ENCODE data around the gene CCDC7.

DNA sequence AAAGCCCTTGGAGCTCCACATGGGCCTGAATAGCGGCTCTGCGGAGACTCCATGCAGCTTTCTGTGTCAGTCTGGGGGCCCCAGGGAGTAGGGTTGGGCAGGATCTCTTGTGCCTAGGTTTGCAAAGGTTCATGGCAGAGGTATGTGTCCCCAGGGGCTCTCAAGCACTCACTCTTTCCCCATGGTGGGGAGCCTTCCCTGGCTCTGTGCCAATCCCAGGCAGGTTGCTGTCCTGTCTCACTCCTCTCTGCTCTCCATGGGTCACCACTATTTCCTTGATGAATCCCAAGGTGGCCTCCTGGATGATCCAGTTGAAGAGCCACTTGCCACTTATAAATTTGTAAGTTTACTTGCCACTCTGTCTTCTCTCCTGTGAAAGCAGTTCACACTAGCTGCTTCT lies 238.4 kb downstream of the CCDC7 start:
- TF ChIP-seq, protein P1, sequence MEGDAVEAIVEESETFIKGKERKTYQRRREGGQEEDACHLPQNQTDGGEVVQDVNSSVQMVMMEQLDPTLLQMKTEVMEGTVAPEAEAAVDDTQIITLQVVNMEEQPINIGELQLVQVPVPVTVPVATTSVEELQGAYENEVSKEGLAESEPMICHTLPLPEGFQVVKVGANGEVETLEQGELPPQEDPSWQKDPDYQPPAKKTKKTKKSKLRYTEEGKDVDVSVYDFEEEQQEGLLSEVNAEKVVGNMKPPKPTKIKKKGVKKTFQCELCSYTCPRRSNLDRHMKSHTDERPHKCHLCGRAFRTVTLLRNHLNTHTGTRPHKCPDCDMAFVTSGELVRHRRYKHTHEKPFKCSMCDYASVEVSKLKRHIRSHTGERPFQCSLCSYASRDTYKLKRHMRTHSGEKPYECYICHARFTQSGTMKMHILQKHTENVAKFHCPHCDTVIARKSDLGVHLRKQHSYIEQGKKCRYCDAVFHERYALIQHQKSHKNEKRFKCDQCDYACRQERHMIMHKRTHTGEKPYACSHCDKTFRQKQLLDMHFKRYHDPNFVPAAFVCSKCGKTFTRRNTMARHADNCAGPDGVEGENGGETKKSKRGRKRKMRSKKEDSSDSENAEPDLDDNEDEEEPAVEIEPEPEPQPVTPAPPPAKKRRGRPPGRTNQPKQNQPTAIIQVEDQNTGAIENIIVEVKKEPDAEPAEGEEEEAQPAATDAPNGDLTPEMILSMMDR (IDR thresholded peaks at IDR 0.05) = no peak
- TF ChIP-seq, protein P2, sequence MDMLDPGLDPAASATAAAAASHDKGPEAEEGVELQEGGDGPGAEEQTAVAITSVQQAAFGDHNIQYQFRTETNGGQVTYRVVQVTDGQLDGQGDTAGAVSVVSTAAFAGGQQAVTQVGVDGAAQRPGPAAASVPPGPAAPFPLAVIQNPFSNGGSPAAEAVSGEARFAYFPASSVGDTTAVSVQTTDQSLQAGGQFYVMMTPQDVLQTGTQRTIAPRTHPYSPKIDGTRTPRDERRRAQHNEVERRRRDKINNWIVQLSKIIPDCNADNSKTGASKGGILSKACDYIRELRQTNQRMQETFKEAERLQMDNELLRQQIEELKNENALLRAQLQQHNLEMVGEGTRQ (IDR thresholded peaks at IDR 0.05; ENCODE audit: borderline replicate concordance, low read depth, low read length) = no peak
- no peak for TF ChIP-seq TEAD4 (IDR thresholded peaks at IDR 0.05; ENCODE audit: borderline replicate concordance, insufficient read depth)
- no peak for TF ChIP-seq EP300 (IDR thresholded peaks at IDR 0.05; ENCODE audit: borderline replicate concordance in 1 of 2, low read depth in 1 of 2, low read length in 1 of 2)
- TF ChIP-seq, protein P3, sequence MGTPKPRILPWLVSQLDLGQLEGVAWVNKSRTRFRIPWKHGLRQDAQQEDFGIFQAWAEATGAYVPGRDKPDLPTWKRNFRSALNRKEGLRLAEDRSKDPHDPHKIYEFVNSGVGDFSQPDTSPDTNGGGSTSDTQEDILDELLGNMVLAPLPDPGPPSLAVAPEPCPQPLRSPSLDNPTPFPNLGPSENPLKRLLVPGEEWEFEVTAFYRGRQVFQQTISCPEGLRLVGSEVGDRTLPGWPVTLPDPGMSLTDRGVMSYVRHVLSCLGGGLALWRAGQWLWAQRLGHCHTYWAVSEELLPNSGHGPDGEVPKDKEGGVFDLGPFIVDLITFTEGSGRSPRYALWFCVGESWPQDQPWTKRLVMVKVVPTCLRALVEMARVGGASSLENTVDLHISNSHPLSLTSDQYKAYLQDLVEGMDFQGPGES (IDR thresholded peaks at IDR 0.05; ENCODE audit: low read depth, low read length) = no peak
- no peak for TF ChIP-seq CHD2 (IDR thresholded peaks at IDR 0.05; ENCODE audit: low read length, partially characterized antibody)
- TF ChIP-seq POLR2AphosphoS5 (IDR thresholded peaks at IDR 0.05; ENCODE audit: low read depth, low read length) = no peak
- no peak for TF ChIP-seq RAD21 (IDR thresholded peaks at IDR 0.05; ENCODE audit: low read length)
- no peak for TF ChIP-seq RFX5 (IDR thresholded peaks at IDR 0.05; ENCODE audit: low read length)
- TF ChIP-seq RXRA (IDR thresholded peaks at IDR 0.05; ENCODE audit: borderline replicate concordance, low read depth) = no peak
- TF ChIP-seq, protein P4, sequence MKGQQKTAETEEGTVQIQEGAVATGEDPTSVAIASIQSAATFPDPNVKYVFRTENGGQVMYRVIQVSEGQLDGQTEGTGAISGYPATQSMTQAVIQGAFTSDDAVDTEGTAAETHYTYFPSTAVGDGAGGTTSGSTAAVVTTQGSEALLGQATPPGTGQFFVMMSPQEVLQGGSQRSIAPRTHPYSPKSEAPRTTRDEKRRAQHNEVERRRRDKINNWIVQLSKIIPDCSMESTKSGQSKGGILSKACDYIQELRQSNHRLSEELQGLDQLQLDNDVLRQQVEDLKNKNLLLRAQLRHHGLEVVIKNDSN (IDR thresholded peaks at IDR 0.05; ENCODE audit: borderline replicate concordance, low read depth) = no peak
- TF ChIP-seq TAF1 (IDR thresholded peaks at IDR 0.05; ENCODE audit: borderline replicate concordance, low read depth, low read length) = no peak
- no peak for TF ChIP-seq GATA2 (CRISPR knock-in tag; IDR thresholded peaks at IDR 0.05)
- TF ChIP-seq, protein P5, sequence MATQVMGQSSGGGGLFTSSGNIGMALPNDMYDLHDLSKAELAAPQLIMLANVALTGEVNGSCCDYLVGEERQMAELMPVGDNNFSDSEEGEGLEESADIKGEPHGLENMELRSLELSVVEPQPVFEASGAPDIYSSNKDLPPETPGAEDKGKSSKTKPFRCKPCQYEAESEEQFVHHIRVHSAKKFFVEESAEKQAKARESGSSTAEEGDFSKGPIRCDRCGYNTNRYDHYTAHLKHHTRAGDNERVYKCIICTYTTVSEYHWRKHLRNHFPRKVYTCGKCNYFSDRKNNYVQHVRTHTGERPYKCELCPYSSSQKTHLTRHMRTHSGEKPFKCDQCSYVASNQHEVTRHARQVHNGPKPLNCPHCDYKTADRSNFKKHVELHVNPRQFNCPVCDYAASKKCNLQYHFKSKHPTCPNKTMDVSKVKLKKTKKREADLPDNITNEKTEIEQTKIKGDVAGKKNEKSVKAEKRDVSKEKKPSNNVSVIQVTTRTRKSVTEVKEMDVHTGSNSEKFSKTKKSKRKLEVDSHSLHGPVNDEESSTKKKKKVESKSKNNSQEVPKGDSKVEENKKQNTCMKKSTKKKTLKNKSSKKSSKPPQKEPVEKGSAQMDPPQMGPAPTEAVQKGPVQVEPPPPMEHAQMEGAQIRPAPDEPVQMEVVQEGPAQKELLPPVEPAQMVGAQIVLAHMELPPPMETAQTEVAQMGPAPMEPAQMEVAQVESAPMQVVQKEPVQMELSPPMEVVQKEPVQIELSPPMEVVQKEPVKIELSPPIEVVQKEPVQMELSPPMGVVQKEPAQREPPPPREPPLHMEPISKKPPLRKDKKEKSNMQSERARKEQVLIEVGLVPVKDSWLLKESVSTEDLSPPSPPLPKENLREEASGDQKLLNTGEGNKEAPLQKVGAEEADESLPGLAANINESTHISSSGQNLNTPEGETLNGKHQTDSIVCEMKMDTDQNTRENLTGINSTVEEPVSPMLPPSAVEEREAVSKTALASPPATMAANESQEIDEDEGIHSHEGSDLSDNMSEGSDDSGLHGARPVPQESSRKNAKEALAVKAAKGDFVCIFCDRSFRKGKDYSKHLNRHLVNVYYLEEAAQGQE (IDR thresholded peaks at IDR 0.05; ENCODE audit: low read depth, low read length) = no peak

Data from SK-N-SH (cell line).